C4-2B (cell line): ENCODE results near the gene CCSER1.

ENCODE experiments used
- CTCF ChIP-seq: fragments of 450-650 bp; conservative IDR thresholded peaks from 2 replicates; pipeline ENCODE4 v1.5.1; 2017; ENCODE audit warnings: mild to moderate bottlenecking
- ZFX ChIP-seq: fragments of 450-650 bp; IDR thresholded peaks from 2 replicates; pipeline ENCODE4 v1.6.1; 2017

GRCh38 chr4:91525621-91526020 is 1398.4 kb downstream of the CCSER1 start:
- TF ChIP-seq CTCF: no peak
- TF ChIP-seq ZFX: no peak
